C4-2B (cell line): ENCODE results near the gene OR10A2.

ENCODE experiments used
- ZFX ChIP-seq: fragments of 450-650 bp; IDR thresholded peaks from 2 replicates; pipeline ENCODE4 v1.6.1; 2017
- TF ChIP-seq, protein P1 (sequence below): fragments of 450-650 bp; conservative IDR thresholded peaks from 2 replicates; pipeline ENCODE4 v1.5.1; 2017; ENCODE audit warnings: mild to moderate bottlenecking

DNA sequence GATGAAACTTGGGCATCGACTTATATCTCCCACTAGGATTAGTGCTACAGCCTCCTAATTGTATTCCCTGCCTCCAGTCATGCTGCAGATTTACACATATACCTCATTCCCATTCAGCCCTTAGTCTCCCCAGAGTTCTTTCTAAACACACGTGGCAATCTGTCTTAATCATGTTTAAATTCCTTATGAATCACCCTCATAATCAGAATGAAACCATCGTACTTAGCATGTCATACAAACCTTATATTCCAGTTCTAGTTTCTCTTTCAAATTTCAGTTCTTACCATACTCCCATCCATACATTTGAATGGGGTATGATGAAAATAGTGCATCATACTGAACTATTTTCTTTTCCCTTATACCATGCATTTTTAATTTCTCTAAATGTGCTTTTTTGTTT, 6.0 kb upstream of the OR10A2 start:
- TF ChIP-seq, protein P1, sequence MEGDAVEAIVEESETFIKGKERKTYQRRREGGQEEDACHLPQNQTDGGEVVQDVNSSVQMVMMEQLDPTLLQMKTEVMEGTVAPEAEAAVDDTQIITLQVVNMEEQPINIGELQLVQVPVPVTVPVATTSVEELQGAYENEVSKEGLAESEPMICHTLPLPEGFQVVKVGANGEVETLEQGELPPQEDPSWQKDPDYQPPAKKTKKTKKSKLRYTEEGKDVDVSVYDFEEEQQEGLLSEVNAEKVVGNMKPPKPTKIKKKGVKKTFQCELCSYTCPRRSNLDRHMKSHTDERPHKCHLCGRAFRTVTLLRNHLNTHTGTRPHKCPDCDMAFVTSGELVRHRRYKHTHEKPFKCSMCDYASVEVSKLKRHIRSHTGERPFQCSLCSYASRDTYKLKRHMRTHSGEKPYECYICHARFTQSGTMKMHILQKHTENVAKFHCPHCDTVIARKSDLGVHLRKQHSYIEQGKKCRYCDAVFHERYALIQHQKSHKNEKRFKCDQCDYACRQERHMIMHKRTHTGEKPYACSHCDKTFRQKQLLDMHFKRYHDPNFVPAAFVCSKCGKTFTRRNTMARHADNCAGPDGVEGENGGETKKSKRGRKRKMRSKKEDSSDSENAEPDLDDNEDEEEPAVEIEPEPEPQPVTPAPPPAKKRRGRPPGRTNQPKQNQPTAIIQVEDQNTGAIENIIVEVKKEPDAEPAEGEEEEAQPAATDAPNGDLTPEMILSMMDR, result no peak
- no peak for TF ChIP-seq ZFX
